22Rv1 (cell line): ENCODE results near the gene SLC26A8.

Experiments used
- ZFX ChIP-seq: fragments of 450-650 bp; IDR thresholded peaks from 2 replicates; pipeline ENCODE4 v1.6.1; 2017; ENCODE audit warnings: antibody characterized with exemption, borderline replicate concordance
- TF ChIP-seq, protein P1 (sequence below): fragments of 450-650 bp; IDR thresholded peaks from 2 replicates; pipeline ENCODE4 v1.5.1; 2017; ENCODE audit warnings: mild to moderate bottlenecking

DNA sequence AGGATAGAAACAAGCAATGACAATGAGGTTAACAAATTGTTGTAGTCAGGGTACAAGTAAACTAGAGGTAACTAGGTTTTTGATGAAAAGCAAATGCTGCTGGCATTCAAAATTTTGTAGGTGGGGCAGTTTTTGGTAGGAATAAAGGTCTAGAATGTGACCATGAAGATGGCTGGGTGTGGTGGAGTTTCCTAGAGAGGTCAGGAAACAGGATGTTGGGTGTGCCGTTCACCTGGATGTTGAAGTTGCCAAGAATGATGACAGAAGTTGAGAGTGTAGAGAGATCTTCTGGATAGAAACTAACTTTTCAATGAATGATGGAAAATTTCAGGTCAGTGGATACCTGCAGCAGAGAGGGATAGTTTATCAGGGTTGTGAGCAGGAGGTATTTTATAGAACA is 25.9 kb upstream of the SLC26A8 start:
- TF ChIP-seq, protein P1, sequence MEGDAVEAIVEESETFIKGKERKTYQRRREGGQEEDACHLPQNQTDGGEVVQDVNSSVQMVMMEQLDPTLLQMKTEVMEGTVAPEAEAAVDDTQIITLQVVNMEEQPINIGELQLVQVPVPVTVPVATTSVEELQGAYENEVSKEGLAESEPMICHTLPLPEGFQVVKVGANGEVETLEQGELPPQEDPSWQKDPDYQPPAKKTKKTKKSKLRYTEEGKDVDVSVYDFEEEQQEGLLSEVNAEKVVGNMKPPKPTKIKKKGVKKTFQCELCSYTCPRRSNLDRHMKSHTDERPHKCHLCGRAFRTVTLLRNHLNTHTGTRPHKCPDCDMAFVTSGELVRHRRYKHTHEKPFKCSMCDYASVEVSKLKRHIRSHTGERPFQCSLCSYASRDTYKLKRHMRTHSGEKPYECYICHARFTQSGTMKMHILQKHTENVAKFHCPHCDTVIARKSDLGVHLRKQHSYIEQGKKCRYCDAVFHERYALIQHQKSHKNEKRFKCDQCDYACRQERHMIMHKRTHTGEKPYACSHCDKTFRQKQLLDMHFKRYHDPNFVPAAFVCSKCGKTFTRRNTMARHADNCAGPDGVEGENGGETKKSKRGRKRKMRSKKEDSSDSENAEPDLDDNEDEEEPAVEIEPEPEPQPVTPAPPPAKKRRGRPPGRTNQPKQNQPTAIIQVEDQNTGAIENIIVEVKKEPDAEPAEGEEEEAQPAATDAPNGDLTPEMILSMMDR: no peak
- TF ChIP-seq ZFX: no peak
